GM19351 (cell line): ENCODE results near the gene SACM1L.
"Not testable (repeated sequence)": the region's sequence is repeated elsewhere in the genome, so short reads cannot be mapped to it uniquely, and the experiment has no call there.

Source experiments
- ATAC-seq: cut with Tn5 transposase; IDR thresholded peaks from one replicate; pipeline ENCODE4 v1.9.1; 2021; ENCODE audit warnings: mild to moderate bottlenecking, moderate library complexity; ENCODE audit not compliant: unreplicated experiment

SACM1L gene

DNA sequence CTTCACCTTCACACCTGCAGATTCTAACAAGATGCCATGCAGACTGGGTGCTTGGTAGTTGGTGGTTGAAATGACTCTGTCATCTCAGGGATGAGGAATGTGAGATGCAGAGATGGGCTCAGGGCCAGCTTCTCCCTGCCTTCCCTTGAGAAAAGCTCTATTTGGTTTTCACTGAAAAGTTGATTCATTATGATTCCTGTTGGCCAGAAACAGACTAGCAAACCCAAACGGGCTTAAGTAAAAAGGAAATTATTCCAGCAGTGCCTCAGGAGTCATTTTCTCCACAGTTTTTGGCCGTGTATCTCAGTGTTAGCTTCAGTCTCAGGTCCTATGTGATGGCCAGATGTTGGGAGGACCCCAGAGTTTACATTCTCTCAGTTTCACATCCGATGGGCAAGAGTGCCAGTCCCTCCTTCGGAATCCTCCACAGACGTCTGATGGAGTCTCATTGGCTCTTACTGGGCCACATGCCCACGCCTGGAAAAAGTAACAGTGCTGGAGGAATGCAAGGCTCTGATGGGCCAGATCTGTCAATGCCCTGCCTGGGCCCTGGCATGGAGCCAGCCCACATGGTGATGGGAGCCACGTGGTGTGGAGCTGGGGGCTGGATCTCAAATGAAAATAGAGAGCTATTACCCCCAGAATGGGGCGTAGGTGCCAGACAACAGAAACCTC, 22.3 kb upstream of the SACM1L start:
- no peak for ATAC-seq

- no peak for ATAC-seq
These were observed 21.6 kb upstream of the SACM1L start for GRCh38 chr3:45667569-45667934.

- ATAC-seq, result no peak
These were observed 18.8 kb upstream of the SACM1L start for GRCh38 chr3:45670436-45670835.

- no peak for ATAC-seq
These were observed 18.2 kb upstream of the SACM1L start for GRCh38 chr3:45670991-45671390.

GRCh38 chr3:45673273-45673672, 15.9 kb upstream of the SACM1L start:
- ATAC-seq, result no peak

- no peak for ATAC-seq
These were observed 12.7 kb upstream of the SACM1L start for GRCh38 chr3:45676325-45677032.

GRCh38 chr3:45677033-45677446, 12.2 kb upstream of the SACM1L start:
- no peak for ATAC-seq

- ATAC-seq, result no peak
These were observed 11.4 kb upstream of the SACM1L start for GRCh38 chr3:45677841-45678240.

DNA sequence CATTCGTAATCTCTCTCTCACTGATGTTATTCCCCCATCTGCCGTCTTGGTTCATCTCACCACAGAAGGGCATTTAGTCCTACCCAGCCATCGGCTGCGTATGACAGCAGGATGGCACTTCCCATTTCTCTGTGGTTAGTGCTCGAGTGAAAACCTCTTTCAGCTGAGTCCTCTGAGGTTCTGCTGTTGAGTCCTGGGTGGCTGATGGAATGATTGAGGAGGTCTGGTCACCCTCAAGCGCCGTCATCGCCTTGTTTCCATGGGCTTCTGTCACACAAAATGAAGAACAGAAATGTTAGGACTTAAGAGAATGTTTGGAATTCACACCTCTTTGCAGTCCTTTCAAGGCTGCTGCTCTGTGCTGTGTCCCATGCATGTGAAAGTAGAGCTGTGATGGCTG, 9.4 kb upstream of the SACM1L start:
- no peak for ATAC-seq

GRCh38 chr3:45681221-45681620, 8.0 kb upstream of the SACM1L start:
- no peak for ATAC-seq

- ATAC-seq, result no peak
These were observed 7.3 kb upstream of the SACM1L start for GRCh38 chr3:45681846-45682245.

DNA sequence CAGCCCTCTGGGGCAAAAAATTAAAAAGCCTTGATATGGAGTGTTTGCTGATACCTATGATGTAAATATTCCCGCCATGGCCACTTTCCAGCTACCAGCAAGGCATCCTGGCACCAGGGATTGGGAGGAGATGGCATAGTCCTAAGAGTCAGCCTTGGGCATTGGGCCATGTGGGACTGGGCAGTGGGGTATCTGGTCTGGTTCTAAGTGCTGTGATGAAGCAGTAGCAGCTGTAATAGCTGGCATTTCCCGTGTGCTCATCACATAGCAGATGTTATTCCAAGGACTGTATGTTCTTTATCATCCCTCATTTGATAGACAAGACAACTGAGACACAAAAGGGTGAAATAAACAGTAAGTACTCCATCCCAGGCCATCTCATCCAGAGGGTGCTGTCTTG, 6.9 kb upstream of the SACM1L start:
- ATAC-seq, result no peak

DNA sequence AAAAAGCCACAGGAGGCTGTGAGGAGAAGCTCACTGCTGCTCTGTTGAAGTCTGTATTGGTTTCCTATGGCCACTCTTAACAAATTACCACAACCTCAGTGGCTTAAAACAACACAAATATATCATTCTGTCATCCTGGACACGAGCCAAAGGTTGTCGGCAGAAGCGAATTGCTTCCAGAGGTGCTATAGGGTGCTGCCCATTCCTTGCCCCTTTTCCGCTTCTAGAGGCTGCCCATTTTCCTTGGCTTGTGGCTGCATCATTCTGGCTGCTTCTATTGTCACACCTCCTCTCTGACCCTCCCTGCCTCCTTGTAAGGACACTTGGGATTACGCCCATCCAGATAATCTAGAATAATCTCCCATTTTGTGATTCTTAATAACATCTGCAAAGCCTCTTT, 6.4 kb upstream of the SACM1L start:
- ATAC-seq, result no peak

DNA sequence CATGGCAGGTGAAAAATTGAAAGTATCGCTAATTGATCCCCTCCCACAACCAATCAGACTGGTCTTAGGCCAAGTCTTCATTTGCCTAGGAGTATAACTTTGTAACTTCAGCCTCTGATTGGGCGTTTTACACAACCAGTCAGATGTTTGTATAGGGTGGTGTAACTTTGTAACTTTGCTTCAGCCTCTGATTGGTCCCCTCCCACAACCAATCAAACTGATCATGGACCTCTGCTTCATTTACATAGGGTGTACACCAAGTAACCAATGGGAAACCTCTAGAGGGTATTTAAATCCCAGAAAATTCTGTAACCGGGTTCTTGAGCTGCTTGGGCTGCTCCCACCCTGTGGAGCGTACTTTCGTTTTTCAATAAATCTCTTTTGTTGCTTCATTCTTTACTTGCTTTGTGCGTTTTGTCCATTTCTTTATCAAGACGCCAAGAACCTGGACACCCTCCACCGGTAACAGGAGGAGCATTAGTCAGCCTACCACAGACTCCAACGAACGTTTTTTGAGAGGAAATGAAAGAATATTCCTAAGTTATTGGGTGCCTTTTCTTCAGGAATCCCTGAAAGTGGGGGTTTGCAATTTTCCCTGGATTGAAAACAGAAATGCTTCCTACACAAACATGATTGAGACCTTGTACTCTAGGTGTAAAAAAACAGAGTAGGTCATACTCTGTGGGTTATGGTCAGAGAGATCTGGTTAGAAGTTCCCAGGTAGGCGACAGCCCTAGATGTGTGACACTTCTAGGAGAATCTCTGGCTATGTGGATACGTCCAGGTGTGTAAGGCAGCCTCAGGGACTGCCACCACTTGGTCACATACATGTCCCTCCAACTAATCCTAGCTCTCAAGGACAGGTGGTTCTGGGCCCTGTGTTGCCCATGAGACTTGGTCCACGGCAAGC, 5.5 kb upstream of the SACM1L start:
- no peak for ATAC-seq

DNA sequence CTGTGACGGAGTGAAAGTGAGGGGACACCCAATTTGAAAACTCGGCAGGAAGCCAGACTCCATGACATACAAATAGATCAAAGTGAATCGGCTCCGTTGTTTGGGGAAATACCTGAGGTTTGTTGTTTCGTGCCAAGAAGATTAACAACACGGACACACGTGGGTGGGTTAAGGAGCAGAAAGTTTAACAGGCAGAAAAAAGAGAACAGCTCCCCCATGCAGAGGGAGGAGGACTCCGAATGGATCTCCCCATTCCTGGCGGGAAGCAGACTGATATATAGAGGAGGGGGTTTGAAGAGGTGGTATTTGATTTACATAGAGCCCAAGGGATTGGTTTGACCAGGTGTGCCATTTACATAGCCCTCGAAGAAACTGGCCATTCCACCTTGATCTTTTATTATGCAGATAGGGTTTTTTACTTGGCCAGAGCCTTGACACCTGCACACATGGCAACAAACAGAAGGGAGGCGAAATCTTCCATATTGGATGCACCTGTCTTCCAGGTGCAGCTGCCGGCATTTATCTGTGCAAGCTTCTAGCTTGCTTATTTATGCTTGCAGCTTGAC, 4.8 kb upstream of the SACM1L start:
- no peak for ATAC-seq

DNA sequence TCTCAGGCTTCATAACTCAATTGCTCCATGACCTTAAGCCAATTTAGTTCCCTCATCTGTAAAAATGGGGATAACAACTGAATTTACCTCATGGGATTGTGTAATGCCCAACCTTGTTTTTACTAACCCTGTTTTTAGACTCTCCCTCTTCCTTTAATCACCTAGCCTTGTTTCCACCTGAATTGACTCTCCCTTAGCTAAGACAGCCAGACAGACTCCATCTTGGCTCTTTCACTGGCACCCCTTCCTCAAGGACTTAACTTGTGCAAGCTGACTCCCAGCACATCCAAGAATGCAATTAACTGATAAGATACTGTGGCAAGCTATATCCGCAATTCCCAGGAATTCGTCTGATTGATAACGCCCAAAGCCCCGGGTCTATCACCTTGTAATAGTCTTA, 3.5 kb upstream of the SACM1L start:
- not testable (repeated sequence) for ATAC-seq

- ATAC-seq, result no peak
These were observed 2.3 kb upstream of the SACM1L start for GRCh38 chr3:45686850-45687249.

DNA sequence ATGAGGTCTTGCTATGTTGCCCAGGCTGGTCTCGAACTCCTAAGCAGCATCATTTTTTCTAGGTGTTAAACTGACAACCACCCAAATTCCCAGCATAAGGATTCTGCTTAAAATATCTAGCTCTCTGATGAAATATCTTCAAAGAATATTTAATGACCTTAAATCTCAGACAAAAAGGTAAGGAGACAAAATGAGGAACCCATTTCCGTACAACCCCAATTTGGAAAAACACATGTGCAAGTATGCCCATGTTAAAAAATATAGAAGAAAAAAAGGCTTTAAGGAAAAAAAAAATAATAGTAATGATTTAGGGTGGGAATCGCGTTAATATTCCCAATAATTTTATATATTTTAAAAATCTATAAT, 1.4 kb upstream of the SACM1L start:
- ATAC-seq, result no peak

GRCh38 chr3:45688194-45688881, 858 bp upstream of the SACM1L start:
- no peak for ATAC-seq

DNA sequence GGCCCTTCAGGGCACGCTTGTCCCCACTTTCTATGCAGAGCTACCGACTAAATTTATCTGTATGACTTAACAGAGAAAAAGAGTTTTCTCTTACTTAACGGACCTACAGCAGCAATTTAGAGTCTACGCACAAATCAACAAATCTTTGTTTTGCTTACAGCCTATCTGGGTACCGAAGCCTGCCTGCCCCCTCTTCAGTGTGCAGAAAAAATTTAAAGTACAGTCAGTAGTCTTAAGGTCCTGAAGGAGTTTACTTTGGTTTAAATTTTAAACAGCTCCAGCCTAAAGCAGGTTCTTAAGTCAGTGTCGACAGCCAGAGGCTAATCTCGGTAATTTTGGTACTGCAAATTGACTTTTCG, 570 bp downstream of the SACM1L start:
- ATAC-seq, result no peak
